Activated naive CD8-positive, alpha-beta T cell treated with anti-CD3 and anti-CD28 coated beads, Interleukin-2, amount 50 U/mL, for 24 hours (primary cell): ENCODE results near the gene PYDC1.
"Not testable (repeated sequence)": the region's sequence is repeated elsewhere in the genome, so short reads cannot be mapped to it uniquely, and the experiment has no call there.

Experiments
- ATAC-seq: fragments of 150-1000 bp; cut with Tn5 transposase; one replicate; pipeline ENCODE4 v1.10.0; 2021
- DNase-seq: peaks from one replicate; pipeline ENCODE4 v3.0.0; 2021
- H3K27ac Mint-ChIP-seq: one replicate; pipeline ENCODE4 v1.8.0; 2021; ENCODE audit warnings: mild to moderate bottlenecking, mixed read lengths
- H3K27me3 Mint-ChIP-seq: one replicate; pipeline ENCODE4 v1.8.0; 2021; ENCODE audit warnings: mixed read lengths
- H3K36me3 Mint-ChIP-seq: one replicate; pipeline ENCODE4 v1.8.0; 2021; ENCODE audit warnings: low read depth, mixed read lengths
- H3K4me1 Mint-ChIP-seq: one replicate; pipeline ENCODE4 v1.8.0; 2021; ENCODE audit warnings: mixed read lengths
- H3K4me3 Mint-ChIP-seq: one replicate; pipeline ENCODE4 v1.8.0; 2021; ENCODE audit warnings: mild to moderate bottlenecking, moderate library complexity, mixed read lengths
- H3K9me3 Mint-ChIP-seq: one replicate; pipeline ENCODE4 v1.8.0; 2021; ENCODE audit warnings: mixed read lengths

PYDC1 gene

GRCh38 chr16:31216422-31217135 is at the start of gene PYDC1:
TSS of gene PYDC1 (minus strand) at chr16:31217135. CDS start at chr16:31217028, 107 bp downstream.
- no peak for ATAC-seq

GRCh38 chr16:31265329-31266245 is 48.7 kb upstream of the PYDC1 start:
- Mint-ChIP-seq H3K4me3 (peak overlapping the region; percentile 61), H3K36me3 (no peaks in the 10 kb centered on the region), H3K27me3 (peaks cover 3% of the 10 kb centered on the region), H3K9me3 (no peaks in the 10 kb centered on the region), H3K4me1 (peaks cover 58% of the 10 kb centered on the region), H3K27ac (peak overlapping the region; percentile 85)
- DNase-seq (peak; percentile 81), ATAC-seq (peak; percentile 98)

More at GRCh38 chr16:31216422-31217135, at the start of gene PYDC1:
- no peak for DNase-seq
- no peak within 1 kb of the TSS for H3K27ac Mint-ChIP-seq
- no peaks in the 10 kb centered on the region for H3K36me3 Mint-ChIP-seq
- peaks cover 19% of the 10 kb centered on the region for H3K4me1 Mint-ChIP-seq
- peaks cover 58% of the 10 kb centered on the region for H3K27me3 Mint-ChIP-seq
- peak within 1 kb of the TSS; percentile 69 for H3K4me3 Mint-ChIP-seq
- no peaks in the 10 kb centered on the region for H3K9me3 Mint-ChIP-seq

GRCh38 chr16:31262084-31262483 is 45.1 kb upstream of the PYDC1 start:
- H3K9me3 Mint-ChIP-seq = no peaks in the 10 kb centered on the region
- H3K4me3 Mint-ChIP-seq = no peak overlapping the region
- H3K4me1 Mint-ChIP-seq = peaks cover 45% of the 10 kb centered on the region
- peaks cover 3% of the 10 kb centered on the region for H3K27me3 Mint-ChIP-seq
- ATAC-seq (no peak), DNase-seq (no peak)
- no peak overlapping the region for H3K27ac Mint-ChIP-seq
- H3K36me3 Mint-ChIP-seq = no peaks in the 10 kb centered on the region

GRCh38 chr16:31260136-31260931 is 43.4 kb upstream of the PYDC1 start:
- H3K4me1 Mint-ChIP-seq = peaks cover 28% of the 10 kb centered on the region
- DNase-seq = no peak
- no peaks in the 10 kb centered on the region for H3K9me3 Mint-ChIP-seq
- H3K27me3 Mint-ChIP-seq = peaks cover 3% of the 10 kb centered on the region
- peak overlapping the region; percentile 52 for H3K4me3 Mint-ChIP-seq
- no peak for ATAC-seq
- no peak overlapping the region for H3K27ac Mint-ChIP-seq
- H3K36me3 Mint-ChIP-seq = no peaks in the 10 kb centered on the region

GRCh38 chr16:31258366-31258765 is 41.4 kb upstream of the PYDC1 start:
- Mint-ChIP-seq H3K4me1 (peaks cover 29% of the 10 kb centered on the region), H3K9me3 (no peaks in the 10 kb centered on the region), H3K36me3 (no peaks in the 10 kb centered on the region), H3K27me3 (peaks cover 3% of the 10 kb centered on the region), H3K4me3 (no peak overlapping the region), H3K27ac (no peak overlapping the region)
- ATAC-seq = no peak
- DNase-seq = no peak

- H3K4me3 Mint-ChIP-seq = no peak overlapping the region
- H3K4me1 Mint-ChIP-seq = peaks cover 32% of the 10 kb centered on the region
- no peak for ATAC-seq
- H3K36me3 Mint-ChIP-seq = no peaks in the 10 kb centered on the region
- no peak for DNase-seq
- no peak overlapping the region for H3K27ac Mint-ChIP-seq
- H3K27me3 Mint-ChIP-seq = no peaks in the 10 kb centered on the region
- H3K9me3 Mint-ChIP-seq = no peaks in the 10 kb centered on the region
Measured at GRCh38 chr16:31256466-31256865, 39.5 kb upstream of the PYDC1 start.

- peaks cover 31% of the 10 kb centered on the region for H3K4me1 Mint-ChIP-seq
- no peaks in the 10 kb centered on the region for H3K36me3 Mint-ChIP-seq
- no peaks in the 10 kb centered on the region for H3K9me3 Mint-ChIP-seq
- ATAC-seq = peak; percentile 73
- no peaks in the 10 kb centered on the region for H3K27me3 Mint-ChIP-seq
- H3K27ac Mint-ChIP-seq = peak overlapping the region; percentile 18
- peak overlapping the region; percentile 25 for H3K4me3 Mint-ChIP-seq
- DNase-seq = peak; percentile 39
Measured at GRCh38 chr16:31253642-31254045, 36.7 kb upstream of the PYDC1 start.

- Mint-ChIP-seq H3K27ac (no peak overlapping the region), H3K27me3 (no peaks in the 10 kb centered on the region), H3K4me1 (peaks cover 31% of the 10 kb centered on the region), H3K9me3 (no peaks in the 10 kb centered on the region), H3K4me3 (no peak overlapping the region), H3K36me3 (no peaks in the 10 kb centered on the region)
- DNase-seq = no peak
- no peak for ATAC-seq
Measured at GRCh38 chr16:31251435-31251834, 34.5 kb upstream of the PYDC1 start.

- Mint-ChIP-seq H3K4me1 (peaks cover 31% of the 10 kb centered on the region), H3K27me3 (no peaks in the 10 kb centered on the region), H3K4me3 (no peak overlapping the region), H3K27ac (no peak overlapping the region), H3K9me3 (no peaks in the 10 kb centered on the region), H3K36me3 (no peaks in the 10 kb centered on the region)
- DNase-seq = no peak
- ATAC-seq = no peak
Measured at GRCh38 chr16:31250782-31251384, 33.9 kb upstream of the PYDC1 start.

- Mint-ChIP-seq H3K4me3 (no peak overlapping the region), H3K27ac (no peak overlapping the region), H3K36me3 (no peaks in the 10 kb centered on the region), H3K4me1 (peaks cover 25% of the 10 kb centered on the region), H3K9me3 (no peaks in the 10 kb centered on the region), H3K27me3 (no peaks in the 10 kb centered on the region)
- DNase-seq (no peak), ATAC-seq (no peak)
Measured at GRCh38 chr16:31248344-31248743, 31.4 kb upstream of the PYDC1 start.

GRCh38 chr16:31246296-31246695 is 29.4 kb upstream of the PYDC1 start:
- DNase-seq = no peak
- no peak overlapping the region for H3K4me3 Mint-ChIP-seq
- peaks cover 15% of the 10 kb centered on the region for H3K4me1 Mint-ChIP-seq
- H3K27ac Mint-ChIP-seq = no peak overlapping the region
- no peaks in the 10 kb centered on the region for H3K27me3 Mint-ChIP-seq
- no peaks in the 10 kb centered on the region for H3K36me3 Mint-ChIP-seq
- H3K9me3 Mint-ChIP-seq = no peaks in the 10 kb centered on the region
- no peak for ATAC-seq

- H3K36me3 Mint-ChIP-seq, H3K4me3 Mint-ChIP-seq, H3K27me3 Mint-ChIP-seq, H3K27ac Mint-ChIP-seq, H3K9me3 Mint-ChIP-seq, DNase-seq, H3K4me1 Mint-ChIP-seq, ATAC-seq: not testable (repeated sequence)
Measured at GRCh38 chr16:31245598-31245997, 28.7 kb upstream of the PYDC1 start.

- ATAC-seq = no peak
- H3K36me3 Mint-ChIP-seq = no peaks in the 10 kb centered on the region
- no peaks in the 10 kb centered on the region for H3K27me3 Mint-ChIP-seq
- DNase-seq = no peak
- H3K4me1 Mint-ChIP-seq = peaks cover 3% of the 10 kb centered on the region
- H3K4me3 Mint-ChIP-seq = no peak overlapping the region
- no peaks in the 10 kb centered on the region for H3K9me3 Mint-ChIP-seq
- no peak overlapping the region for H3K27ac Mint-ChIP-seq
Measured at GRCh38 chr16:31243734-31244670, 27.1 kb upstream of the PYDC1 start.
